OCI-LY3 (cell line): ENCODE results near the gene TRERF1.

Experiments used
- H2AFZ ChIP-seq: fragments of 200-600, 300-600 bp; shearing (Covaris generic); 2 replicates; pipeline ENCODE4 v1.6.0; 2014; ENCODE audit warnings: antibody characterized with exemption, low read depth, low read length
- H3K27ac ChIP-seq: fragments of 200-600, 300-600 bp; sonication (generic); 2 replicates; pipeline ENCODE4 v1.5.1; 2014; ENCODE audit warnings: mild to moderate bottlenecking, low read length, moderate library complexity, mixed read lengths
- H3K27me3 ChIP-seq: fragments of 200-600, 300-600 bp; sonication (generic); 2 replicates; pipeline ENCODE4 v1.6.1; 2014; ENCODE audit warnings: low read depth, low read length, mixed read lengths
- H3K36me3 ChIP-seq: fragments of 200-600, 300-600 bp; sonication (generic); replicated peaks from 2 replicates; pipeline ENCODE3; 2014; ENCODE audit warnings: low read depth, low read length, mixed read lengths
- H3K4me1 ChIP-seq: fragments of 300-600, 200-600 bp; sonication (generic); 2 replicates; pipeline ENCODE4 v1.6.1; 2014; ENCODE audit warnings: low read length, mixed read lengths
- H3K4me2 ChIP-seq: fragments of 200-600, 300-600 bp; sonication (generic); 2 replicates; pipeline ENCODE4 v1.6.1; 2014; ENCODE audit warnings: low read length, mixed read lengths
- H3K4me3 ChIP-seq: fragments of 300-600, 200-600 bp; sonication (generic); 2 replicates; pipeline ENCODE4 v1.5.1; 2014; ENCODE audit warnings: antibody characterized with exemption, mild to moderate bottlenecking, low read length, moderate library complexity
- H3K79me2 ChIP-seq: fragments of 300-600, 200-600 bp; shearing (Covaris generic); 2 replicates; pipeline ENCODE4 v1.6.1; 2014; ENCODE audit warnings: mild to moderate bottlenecking, low read length, mixed read lengths
- H3K9ac ChIP-seq: fragments of 300-600, 200-600 bp; shearing (Covaris generic); 2 replicates; pipeline ENCODE4 v1.6.0; 2014; ENCODE audit warnings: mild to moderate bottlenecking, low read length, moderate library complexity
- H3K9me3 ChIP-seq: fragments of 200-600, 300-600 bp; shearing (Covaris generic); 2 replicates; pipeline ENCODE4 v1.6.1; 2014; ENCODE audit warnings: low read length, mixed read lengths; ENCODE audit not compliant: insufficient read depth
- H4K20me1 ChIP-seq: fragments of 200-600, 300-600 bp; sonication (generic); 2 replicates; pipeline ENCODE4 v1.6.1; 2016; ENCODE audit warnings: low read length, mixed read lengths; ENCODE audit not compliant: insufficient read depth
- CTCF ChIP-seq: fragments of 200-600, 300-600 bp; sonication (generic); IDR thresholded peaks from 2 replicates; pipeline ENCODE4 v1.5.1; 2014; ENCODE audit warnings: antibody characterized with exemption, low read length, low read depth
- EZH2phosphoT487 ChIP-seq: fragments of 200-600 bp; shearing (Covaris generic); IDR thresholded peaks from 2 replicates; pipeline ENCODE4 v1.6.1; 2018; ENCODE audit warnings: antibody characterized with exemption, mixed run types, low read depth

TRERF1 gene

GRCh38 chr6:42249279-42249678 lies 202.4 kb downstream of the TRERF1 start:
- no peak overlapping the region for H3K27ac ChIP-seq
- no peak overlapping the region for H3K4me3 ChIP-seq
- no peaks in the 10 kb centered on the region for H3K79me2 ChIP-seq
- no peak overlapping the region for H2AFZ ChIP-seq
- peaks cover 53% of the 10 kb centered on the region for H3K36me3 ChIP-seq
- H3K27me3 ChIP-seq = no peaks in the 10 kb centered on the region
- H3K9me3 ChIP-seq = no peaks in the 10 kb centered on the region
- TF ChIP-seq CTCF (no peak), EZH2phosphoT487 (no peak)
- H4K20me1 ChIP-seq = no peaks in the 10 kb centered on the region
- no peak overlapping the region for H3K4me2 ChIP-seq
- no peak overlapping the region for H3K9ac ChIP-seq
- no peaks in the 10 kb centered on the region for H3K4me1 ChIP-seq

GRCh38 chr6:42243046-42243445 lies 208.7 kb downstream of the TRERF1 start:
- no peaks in the 10 kb centered on the region for H3K9me3 ChIP-seq
- no peak overlapping the region for H3K4me3 ChIP-seq
- peaks cover 38% of the 10 kb centered on the region for H3K36me3 ChIP-seq
- no peak overlapping the region for H3K27ac ChIP-seq
- 0 out of 2 replicates have a peak, but pooled peaks cover under 1% of the 10 kb centered on the region for H3K79me2 ChIP-seq
- no peaks in the 10 kb centered on the region for H3K27me3 ChIP-seq
- TF ChIP-seq EZH2phosphoT487 = no peak
- no peak for TF ChIP-seq CTCF
- H3K4me1 ChIP-seq = peaks cover 33% of the 10 kb centered on the region
- no peak overlapping the region for H2AFZ ChIP-seq
- H3K4me2 ChIP-seq = no peak overlapping the region
- H4K20me1 ChIP-seq = no peaks in the 10 kb centered on the region
- H3K9ac ChIP-seq = no peak overlapping the region

- Histone ChIP-seq H3K27ac (no peak overlapping the region), H3K79me2 (0 out of 2 replicates have a peak, but pooled peaks cover 4% of the 10 kb centered on the region), H3K9ac (no peak overlapping the region), H3K4me2 (no peak overlapping the region), H3K4me1 (peaks cover 45% of the 10 kb centered on the region), H3K4me3 (no peak overlapping the region), H3K27me3 (no peaks in the 10 kb centered on the region), H3K9me3 (no peaks in the 10 kb centered on the region), H3K36me3 (peaks cover 40% of the 10 kb centered on the region), H4K20me1 (no peaks in the 10 kb centered on the region), H2AFZ (no peak overlapping the region)
- TF ChIP-seq EZH2phosphoT487 (no peak), CTCF (no peak)
These were observed 209.8 kb downstream of the TRERF1 start for GRCh38 chr6:42241915-42242314.

GRCh38 chr6:42239736-42240375 lies 211.9 kb downstream of the TRERF1 start:
- no peaks in the 10 kb centered on the region for H4K20me1 ChIP-seq
- no peak for TF ChIP-seq CTCF
- no peak for TF ChIP-seq EZH2phosphoT487
- no peaks in the 10 kb centered on the region for H3K27me3 ChIP-seq
- 0 out of 2 replicates have a peak, but pooled peaks cover 4% of the 10 kb centered on the region for H3K79me2 ChIP-seq
- H2AFZ ChIP-seq = no peak overlapping the region
- H3K27ac ChIP-seq = peak overlapping the region; percentile 81
- H3K4me2 ChIP-seq = no peak overlapping the region
- no peak overlapping the region for H3K4me3 ChIP-seq
- H3K4me1 ChIP-seq = peaks cover 60% of the 10 kb centered on the region
- no peak overlapping the region for H3K9ac ChIP-seq
- peaks cover 39% of the 10 kb centered on the region for H3K36me3 ChIP-seq
- H3K9me3 ChIP-seq = no peaks in the 10 kb centered on the region
